C4-2B (cell line): ENCODE data around the gene PRRT1.

ENCODE experiments used
- CTCF ChIP-seq: fragments of 450-650 bp; conservative IDR thresholded peaks from 2 replicates; pipeline ENCODE4 v1.5.1; 2017; ENCODE audit warnings: mild to moderate bottlenecking
- ZFX ChIP-seq: fragments of 450-650 bp; IDR thresholded peaks from 2 replicates; pipeline ENCODE4 v1.6.1; 2017

GRCh38 chr6:32174416-32174815 lies 22.7 kb upstream of the PRRT1 start:
- TF ChIP-seq CTCF (no peak), ZFX (no peak)
